ENCODE results near the gene POLR1G.
"Not testable (repeated sequence)": the region's sequence is repeated elsewhere in the genome, so short reads cannot be mapped to it uniquely, and the experiment has no call there.

The POLR1G gene

GRCh38 chr19:45423033-45423588 lies 16.7 kb downstream of the POLR1G start:
- DNase-seq: no peak

DNA sequence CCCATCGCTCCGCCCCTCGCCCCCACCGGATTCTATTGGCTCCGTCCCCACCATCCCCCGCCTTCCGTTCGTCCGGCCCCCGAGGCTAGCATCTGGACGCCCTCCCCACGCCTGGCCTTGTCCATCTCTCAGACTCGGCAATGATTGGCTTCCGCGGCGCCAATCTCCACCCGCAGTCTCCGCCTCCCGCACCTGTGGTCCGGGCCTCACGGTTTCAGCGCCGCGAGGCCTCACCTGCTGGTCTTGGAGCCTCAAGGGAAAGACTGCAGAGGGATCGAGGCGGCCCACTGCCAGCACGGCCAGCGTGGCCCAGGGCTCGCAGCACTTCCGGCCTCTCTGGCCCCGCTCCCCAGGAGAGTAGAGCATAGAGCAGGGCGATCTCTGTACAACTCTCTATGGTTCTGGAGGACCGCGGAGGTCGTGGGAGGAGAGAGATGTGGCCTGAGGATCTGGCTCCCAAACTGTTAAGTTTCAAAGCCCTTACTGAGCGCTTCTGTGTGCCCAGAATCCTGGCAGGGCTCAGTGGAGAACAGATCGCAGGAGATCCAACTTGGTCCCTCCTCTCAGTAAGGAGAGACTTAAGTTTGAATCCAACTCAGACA lies 17.2 kb downstream of the POLR1G start, which contains the start of gene ERCC1:
ERCC1 (minus strand) TSS at position 329 of the 602 bp plus-strand sequence. CDS start 543 bp downstream, outside the sequence.
- peak; percentile 85 to 94 for DNase-seq

DNA sequence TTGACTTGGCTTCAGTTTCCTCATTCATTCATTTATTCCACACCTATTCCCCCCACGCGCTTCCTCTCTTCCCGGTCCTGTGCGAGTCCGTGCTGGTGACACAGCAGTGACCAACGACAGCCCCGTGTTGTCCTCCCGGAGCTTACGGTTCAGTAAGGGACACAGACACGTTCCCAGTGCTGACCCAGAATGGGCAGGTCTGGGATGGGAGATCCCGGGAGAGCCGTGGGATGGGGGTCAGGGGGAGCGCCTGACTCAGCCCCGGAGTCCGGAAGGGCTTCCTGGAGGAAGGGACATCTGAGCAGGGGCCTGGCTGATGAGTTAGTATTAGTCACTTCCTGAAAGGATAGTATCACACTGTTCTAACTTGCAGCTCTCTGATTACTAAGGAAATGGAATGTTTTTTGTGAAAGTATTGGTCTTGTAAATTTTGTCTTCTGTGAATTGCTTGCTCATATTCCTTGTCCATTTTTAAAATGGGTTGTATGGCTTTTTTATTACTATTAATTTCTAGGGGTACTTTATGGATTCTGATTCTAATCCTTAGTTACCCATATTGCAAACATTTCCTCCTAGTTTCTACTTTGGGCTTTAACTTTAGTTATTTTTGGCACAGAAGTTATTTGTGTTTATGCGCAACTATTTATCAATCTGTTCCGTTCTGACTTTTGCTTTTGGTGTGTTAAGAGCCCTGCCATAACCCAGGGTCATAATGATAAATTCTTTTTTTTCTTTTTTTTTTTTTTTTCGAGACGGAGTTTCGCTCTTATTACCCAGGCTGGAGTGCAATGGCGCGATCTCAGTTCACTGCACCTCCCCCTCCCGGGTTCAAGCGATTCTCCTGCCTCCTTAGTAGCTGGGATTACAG lies 18.0 kb downstream of the POLR1G start:
- no peak for DNase-seq

DNA sequence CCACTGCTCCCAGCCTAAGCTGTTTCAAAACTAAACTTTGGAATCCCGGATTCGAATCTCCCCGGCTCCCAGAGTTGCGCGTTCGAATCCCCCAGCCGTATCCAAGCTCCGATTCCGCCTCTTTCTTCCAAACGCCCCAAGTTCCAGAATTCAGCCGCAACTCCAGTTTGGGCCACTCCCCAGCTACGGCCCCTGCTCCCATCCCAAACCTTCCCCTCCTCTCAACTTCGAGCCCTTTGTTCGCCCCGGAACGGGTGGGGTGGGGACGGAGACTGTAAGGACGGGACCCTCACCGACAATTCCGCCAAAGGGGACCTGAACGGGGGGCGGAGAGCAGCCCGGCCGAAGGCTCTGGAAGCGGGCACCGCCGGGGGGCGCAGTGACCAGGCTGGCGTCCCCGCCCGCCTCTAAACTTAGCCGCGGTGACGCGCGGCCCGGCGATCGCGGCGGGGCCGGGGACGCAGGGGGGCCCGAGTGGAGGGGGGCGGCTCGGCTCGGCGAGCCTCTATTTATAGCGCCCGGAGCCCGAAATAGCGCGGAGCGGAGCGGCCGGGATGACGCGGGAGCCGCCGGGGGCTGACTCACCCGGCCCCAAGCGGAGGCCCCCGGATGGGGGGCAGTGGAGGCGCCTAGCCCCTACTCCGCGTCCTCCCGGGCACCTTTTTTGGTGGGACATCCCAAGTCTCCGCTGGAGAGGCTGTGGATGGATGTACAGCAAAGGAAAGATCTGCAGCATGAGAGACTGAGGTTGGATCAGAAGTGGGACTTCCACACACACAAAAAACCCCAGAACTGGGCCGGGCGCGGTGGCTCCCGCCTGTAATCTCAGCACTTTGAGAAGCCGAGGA lies 22.2 kb downstream of the POLR1G start:
- DNase-seq: no peak

GRCh38 chr19:45429896-45430295 lies 23.5 kb downstream of the POLR1G start:
- DNase-seq: not testable (repeated sequence)

DNA sequence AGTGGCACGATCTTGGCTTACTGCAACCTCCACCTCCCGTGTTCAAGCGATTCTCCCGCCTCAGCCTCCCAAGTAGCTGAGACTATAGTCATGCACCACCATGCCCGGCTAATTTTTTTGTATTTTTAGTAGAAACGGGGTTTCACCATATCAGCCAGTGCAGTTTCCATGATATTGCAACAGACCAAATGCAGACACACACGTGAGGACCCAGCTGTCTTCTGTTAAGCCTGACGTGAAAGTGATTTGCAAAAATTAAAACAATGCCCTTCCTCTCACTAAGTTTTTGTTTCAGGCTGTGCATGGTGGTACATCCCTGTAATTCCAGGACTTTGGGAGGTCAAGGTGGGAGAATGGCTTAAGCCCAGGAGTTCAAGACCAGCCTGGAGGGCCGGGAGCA lies 24.6 kb downstream of the POLR1G start:
- DNase-seq: not testable (repeated sequence)

DNA sequence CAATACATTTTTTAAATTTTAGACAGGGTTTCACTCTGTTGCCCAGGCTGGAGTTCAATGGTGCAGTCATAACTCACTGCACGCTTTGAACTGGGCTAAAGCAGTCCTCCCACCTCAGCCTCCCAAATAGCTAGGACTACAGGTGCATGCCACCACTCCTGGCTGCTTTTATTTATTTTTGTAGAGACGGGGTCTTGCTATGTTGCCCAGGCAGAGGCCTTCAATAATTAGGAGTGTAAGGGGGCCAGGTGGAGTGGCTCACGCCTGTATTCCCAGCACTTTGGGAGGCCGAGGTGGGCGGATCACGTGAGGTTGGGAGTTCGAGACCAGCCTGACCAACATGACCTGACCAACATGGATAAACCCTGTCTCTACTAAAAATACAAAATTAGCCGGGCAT lies 26.1 kb downstream of the POLR1G start:
- not testable (repeated sequence) for DNase-seq

DNA sequence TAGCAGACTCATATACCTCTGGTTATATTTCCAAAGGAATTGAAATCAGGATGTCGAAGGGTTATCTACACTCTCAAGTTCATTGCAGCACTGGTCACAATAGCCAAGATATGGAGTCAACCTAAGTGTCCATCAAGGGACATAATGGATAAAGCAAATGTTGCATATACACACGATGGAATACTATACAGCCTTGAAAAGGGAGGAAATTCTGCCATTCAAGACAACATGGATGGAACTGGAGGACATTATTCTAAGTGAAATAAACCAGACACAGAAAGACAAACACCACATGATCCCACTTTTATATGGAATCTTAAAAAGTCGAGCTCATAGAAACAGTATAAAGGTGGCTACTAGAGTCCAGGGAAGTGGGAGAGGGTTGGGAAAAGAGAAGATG lies 30.9 kb downstream of the POLR1G start:
- no peak for DNase-seq

- no peak for DNase-seq
Observed at GRCh38 chr19:45439190-45439568, 32.7 kb downstream of the POLR1G start.

DNA sequence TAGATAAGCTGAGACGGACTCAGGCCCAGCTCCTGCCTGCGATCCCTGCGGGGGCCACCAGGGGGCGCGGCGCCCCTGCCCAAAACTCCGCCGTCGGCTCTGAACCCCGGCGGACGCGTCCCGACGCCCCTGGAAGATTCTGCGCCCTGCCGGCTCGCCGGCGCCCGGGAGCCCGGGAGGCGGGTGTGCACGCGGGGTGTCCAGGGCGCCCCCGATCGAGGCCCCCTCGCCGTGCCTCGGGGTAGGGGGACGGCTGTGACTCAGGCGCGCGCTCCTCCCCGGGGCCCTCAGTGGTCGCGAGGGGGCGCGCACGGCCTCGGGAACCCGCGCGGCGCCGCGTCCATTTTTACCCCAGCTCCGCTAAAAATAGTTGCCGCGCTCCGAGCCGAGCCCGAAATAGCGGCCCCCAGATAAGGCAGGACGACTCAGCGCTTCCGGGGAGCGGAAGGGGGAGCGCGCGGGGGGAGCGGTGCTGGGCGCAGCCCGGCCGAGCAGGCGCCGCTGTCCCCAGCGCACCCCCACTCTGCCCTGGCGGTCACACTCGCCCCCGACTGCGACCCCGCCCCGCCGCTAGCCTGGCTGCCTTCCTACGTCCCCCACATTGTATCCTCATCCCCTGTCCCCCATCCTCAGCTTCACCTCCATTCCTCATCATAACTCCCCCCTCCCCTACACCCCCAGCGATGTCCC lies 33.3 kb downstream of the POLR1G start:
- DNase-seq: peak; percentile 73 to 86

GRCh38 chr19:45440259-45440638 lies 33.8 kb downstream of the POLR1G start:
- DNase-seq: no peak

- DNase-seq: no peak
Observed at GRCh38 chr19:45440873-45441654, 34.6 kb downstream of the POLR1G start.

DNA sequence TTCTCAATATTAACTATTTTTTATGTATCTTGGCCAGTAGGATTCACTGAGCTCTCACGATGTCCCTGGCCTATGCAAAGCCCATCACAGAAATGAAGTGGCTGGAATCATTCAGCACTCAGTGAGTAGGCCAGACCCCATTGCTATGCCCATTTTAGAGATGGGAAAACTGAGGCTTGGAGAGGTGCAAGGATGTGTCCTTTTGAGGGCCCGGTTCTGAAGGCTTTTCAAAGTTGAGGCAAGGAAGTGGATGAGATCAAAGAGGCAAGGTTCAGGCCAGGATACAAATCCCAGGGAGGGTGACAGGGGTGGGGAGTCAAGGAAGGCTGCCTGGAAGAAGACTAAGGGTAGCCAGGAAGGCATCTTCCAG lies 35.9 kb downstream of the POLR1G start:
- DNase-seq: no peak

GRCh38 chr19:45442778-45443461 lies 36.5 kb downstream of the POLR1G start:
- no peak for DNase-seq

DNA sequence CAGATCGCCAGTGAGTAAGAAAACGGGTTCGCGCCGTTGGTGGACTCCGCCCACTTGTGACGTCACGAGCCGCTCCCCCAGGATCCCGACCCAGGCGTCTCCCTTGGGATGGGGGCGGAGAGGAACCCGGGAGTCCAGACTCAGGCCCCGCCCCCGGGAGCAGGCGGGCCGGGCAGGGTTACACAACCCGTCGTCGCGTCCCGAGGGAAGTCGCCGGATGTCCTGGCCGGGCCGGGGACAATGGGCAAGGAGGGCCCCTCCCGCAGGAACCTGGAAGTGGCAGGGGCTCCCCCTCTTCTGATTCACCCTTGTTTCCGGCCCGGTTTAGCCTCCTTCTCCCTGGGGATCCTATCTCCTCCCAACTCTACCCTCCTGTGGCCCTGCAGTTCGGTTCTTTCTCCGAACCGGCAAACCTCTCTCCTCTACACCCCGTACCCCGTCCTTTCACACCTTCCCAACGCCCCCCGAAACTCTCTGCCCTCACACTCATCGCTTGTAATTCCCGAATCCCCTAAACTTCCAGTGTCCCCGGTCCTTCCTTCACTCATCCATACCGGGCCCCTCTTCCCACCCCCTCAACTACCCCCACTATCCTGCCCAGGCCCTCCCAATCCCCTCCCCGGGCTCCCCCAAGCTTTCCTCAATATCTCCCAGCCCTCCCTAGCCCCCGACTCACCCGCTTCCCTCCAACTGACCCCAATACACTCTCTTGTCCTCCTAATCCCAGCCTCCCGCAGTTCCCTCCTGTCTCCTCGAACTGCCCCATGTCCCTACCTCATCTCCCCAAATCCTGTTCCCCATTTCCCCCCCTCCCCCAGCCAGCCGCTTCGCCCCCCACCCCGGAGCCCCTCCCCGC lies 37.2 kb downstream of the POLR1G start:
- peak; percentile 23 to 69 for DNase-seq

DNA sequence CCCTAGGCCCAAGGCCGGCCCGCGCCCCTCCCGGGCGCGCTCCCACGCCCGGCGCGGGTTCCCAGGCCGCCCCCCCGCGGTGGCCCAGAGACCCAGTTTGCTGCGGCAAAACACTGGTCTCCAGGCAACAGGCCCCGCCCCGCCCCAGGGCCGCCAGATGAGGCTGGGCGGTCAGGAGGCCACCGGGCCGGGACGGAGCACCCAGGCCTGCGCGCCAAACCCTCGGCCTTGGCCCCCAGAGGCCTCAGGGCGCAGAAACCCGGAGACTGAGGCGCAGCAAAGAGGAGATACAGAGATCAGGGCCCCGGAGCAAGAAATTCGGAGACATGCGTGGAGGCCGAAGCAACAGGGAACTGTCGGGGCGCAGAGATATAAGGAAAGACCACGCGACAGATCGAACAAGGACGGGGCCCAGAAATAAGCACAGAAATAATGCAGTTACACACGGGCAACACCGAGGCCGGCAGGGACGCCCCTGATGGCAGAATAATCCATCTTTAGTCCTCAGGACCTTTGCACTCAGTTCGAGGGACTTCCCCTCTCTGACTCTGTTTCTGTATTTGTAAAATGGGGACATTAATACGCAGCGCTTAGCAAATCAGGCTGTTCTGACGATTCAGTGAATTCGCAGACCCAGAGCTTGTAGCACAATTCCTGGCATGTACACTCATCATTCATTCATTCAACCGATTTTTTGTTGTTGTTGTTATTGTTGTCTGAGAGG lies 38.0 kb downstream of the POLR1G start:
- peak; percentile 77 to 87 for DNase-seq

DNA sequence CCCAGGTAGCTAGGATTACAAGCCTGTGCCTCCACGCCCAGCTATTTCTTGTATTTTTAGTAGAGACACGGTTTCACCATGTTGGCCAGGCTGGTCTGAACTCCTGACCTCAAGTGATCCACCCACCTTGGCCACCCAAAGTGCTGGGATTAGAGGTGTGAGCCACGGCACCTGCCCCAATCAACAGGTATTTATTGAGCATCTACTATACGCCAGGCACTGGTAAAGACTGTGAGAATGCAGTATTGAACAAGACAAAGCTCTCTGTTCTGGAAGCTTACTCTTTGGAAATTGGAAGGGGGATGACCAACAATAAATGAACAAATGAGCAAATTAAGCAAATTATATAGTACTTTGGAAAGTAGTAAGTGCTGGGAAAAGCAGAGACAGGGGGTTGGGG lies 38.7 kb downstream of the POLR1G start:
- no peak for DNase-seq

DNA sequence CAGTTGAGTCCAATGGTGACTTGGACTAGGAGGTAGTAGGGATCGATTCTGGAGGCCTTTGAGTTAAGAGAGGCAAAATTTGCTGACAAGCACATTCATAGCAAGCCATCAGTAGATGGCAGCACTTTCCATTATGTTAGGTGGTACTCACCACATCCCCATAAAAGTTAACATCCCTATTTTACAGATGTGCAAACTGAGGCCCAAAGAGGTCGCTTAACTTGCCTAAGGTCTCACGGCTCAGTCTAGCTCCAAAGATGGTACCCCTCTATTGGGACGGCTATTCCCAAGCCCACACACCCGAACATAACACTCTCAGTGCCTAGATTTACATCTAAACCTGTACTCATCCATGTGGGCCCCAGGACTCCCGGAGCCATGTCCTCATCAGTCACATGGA lies 39.9 kb downstream of the POLR1G start:
- no peak for DNase-seq

GRCh38 chr19:45446944-45447343 lies 40.5 kb downstream of the POLR1G start:
- DNase-seq: no peak
